Measurements from ENCODE around the gene DIABLO.
"Not testable (repeated sequence)": the region's sequence is repeated elsewhere in the genome, so short reads cannot be mapped to it uniquely, and the experiment has no call there.

DIABLO gene

GRCh38 chr12:122190842-122191668 is 34.8 kb downstream of the DIABLO start:
- DNase-seq (ENCODE audit: extremely low read depth in 1 of 2, low read depth in 1 of 2), result peak; percentile 46 to 58

- no peak for DNase-seq (ENCODE audit: extremely low read depth in 1 of 2, low read depth in 1 of 2)
Observed at GRCh38 chr12:122189626-122190475, 36.0 kb downstream of the DIABLO start.

DNA sequence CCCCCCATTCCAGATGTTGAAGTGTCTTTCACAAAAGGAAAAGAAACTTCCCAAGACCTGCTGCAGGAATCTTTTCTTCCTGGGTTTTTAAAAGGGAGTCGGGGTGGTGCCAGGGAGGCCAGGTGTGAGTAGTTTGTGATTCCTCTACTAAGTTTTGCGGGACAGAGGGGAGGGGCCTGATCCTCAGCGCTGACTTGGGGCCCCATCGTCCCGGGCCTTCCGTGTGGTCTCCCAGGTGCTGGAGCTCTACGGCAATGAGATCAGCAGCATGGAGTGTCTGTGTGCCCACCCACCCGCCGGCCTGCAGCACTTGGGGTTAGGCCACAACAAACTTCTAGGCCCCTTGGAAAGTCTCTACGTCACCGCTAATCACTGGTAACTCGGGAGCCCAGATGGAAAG is 38.4 kb downstream of the DIABLO start:
- DNase-seq (ENCODE audit: extremely low read depth in 1 of 2, low read depth in 1 of 2), result no peak

- DNase-seq (ENCODE audit: extremely low read depth in 1 of 2, low read depth in 1 of 2), result no peak
Observed at GRCh38 chr12:122185494-122186082, 40.3 kb downstream of the DIABLO start.

GRCh38 chr12:122185079-122185478 is 40.8 kb downstream of the DIABLO start:
- no peak for DNase-seq (ENCODE audit: extremely low read depth in 1 of 2, low read depth in 1 of 2)

GRCh38 chr12:122184517-122184916 is 41.3 kb downstream of the DIABLO start:
- DNase-seq (ENCODE audit: extremely low read depth in 1 of 2, low read depth in 1 of 2), result no peak

DNA sequence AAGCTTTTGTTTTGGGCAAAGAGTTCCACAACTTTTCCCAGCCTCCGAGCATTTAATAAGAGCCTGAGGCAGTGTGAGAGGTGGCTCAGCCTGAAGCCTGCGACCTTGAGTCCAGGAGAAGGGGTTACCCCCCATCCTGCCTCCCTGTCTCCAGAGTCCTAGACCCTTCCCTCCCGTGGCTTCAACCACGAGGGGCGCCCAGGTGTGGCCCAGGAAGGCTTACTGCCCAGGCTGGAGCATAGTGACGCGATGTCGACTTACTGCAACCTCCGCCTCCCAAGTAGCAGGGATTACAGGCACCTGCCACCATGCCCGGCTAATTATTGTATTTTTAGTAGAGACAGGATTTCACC is 42.3 kb downstream of the DIABLO start:
- no peak for DNase-seq (ENCODE audit: extremely low read depth in 1 of 2, low read depth in 1 of 2)

- no peak for DNase-seq (ENCODE audit: extremely low read depth in 1 of 2, low read depth in 1 of 2)
Observed at GRCh38 chr12:122182887-122183587, 42.8 kb downstream of the DIABLO start, which contains the start of gene LRRC43. Gene LRRC43 (plus strand): TSS chr12:122183123. CDS start chr12:122183145, 22 bp downstream.

GRCh38 chr12:122176473-122176872 is 49.4 kb downstream of the DIABLO start:
- not testable (repeated sequence) for DNase-seq (ENCODE audit: extremely low read depth in 1 of 2, low read depth in 1 of 2)

- peak in 1 of 2 donors; percentile 64 for DNase-seq (ENCODE audit: extremely low read depth in 1 of 2, low read depth in 1 of 2)
Observed at GRCh38 chr12:122174155-122174845, 51.6 kb downstream of the DIABLO start, which contains the start of gene IL31. Gene IL31 (minus strand): TSS chr12:122174221. CDS start chr12:122174172, 49 bp downstream.

GRCh38 chr12:122172262-122172939 is 53.5 kb downstream of the DIABLO start:
- DNase-seq (ENCODE audit: extremely low read depth in 1 of 2, low read depth in 1 of 2), result no peak

DNA sequence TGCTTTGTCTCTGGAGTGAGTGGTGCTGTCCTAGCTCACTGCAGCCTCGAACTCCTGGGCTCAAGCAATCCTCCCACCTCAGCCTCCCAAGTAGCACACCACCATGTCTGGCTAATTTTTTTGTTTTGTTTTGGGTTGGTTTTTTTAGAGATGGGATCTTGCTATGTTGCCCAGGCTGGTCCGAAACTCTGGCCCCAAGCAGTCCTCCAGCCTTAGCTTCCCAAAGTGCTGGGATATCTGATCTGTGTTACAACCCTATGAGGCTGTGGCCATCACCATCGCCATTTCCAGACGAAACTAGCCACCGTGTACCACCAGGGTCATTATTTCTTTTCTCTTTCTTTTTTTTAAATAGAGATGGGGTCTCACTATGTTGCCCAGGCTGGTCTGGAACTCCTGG is 54.5 kb downstream of the DIABLO start:
- no peak for DNase-seq (ENCODE audit: extremely low read depth in 1 of 2, low read depth in 1 of 2)

- no peak for DNase-seq (ENCODE audit: extremely low read depth in 1 of 2, low read depth in 1 of 2)
Observed at GRCh38 chr12:122168492-122168891, 57.4 kb downstream of the DIABLO start.

GRCh38 chr12:122167356-122167925 is 58.4 kb downstream of the DIABLO start:
- no peak for DNase-seq (ENCODE audit: extremely low read depth in 1 of 2, low read depth in 1 of 2)

DNA sequence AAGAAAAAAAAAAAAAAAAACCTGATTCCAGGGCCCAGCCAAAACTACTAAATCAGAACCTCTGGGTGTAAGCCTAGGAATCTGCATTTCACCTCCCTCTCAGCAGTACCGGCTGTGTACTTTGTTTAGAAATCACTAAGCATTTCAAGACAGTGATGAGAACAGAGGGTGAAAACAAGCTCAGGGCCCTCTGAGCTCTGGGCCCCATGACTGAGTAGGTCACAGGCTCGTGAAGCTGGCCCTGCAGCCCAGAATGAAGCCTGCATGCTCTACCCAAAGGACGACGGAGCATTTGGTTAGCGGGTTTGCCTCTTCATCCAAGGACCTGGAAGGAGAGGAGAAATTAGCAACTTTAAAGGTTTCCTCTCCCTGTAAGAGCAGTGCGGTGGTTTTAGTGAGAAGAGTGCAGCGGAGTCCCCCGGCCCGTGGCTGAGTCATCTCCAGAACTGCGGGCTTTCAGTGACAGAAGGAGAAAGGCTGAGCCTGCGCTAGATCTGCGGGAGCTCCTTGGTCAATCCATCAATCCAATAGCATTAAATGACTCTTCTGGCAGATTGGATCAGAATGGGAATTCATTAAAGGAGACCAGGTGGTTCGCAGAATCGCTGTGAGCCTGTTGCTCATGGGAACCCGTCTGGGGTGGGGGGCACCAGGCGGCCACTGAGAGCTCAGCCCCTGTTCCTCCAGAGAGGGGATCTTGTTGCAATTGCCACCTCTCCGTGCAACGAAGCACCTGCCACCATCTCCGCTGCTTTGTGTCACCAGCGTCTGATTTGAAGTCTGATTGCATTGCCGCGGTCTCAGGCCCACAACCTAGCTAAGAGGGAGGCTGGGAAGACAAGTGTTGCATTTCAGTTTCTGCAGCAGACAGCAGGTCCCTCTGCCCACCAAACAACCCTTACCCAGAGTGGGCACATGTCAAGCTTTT is 59.2 kb downstream of the DIABLO start:
- peak; percentile 34 to 75 for DNase-seq (ENCODE audit: extremely low read depth in 1 of 2, low read depth in 1 of 2)

DNA sequence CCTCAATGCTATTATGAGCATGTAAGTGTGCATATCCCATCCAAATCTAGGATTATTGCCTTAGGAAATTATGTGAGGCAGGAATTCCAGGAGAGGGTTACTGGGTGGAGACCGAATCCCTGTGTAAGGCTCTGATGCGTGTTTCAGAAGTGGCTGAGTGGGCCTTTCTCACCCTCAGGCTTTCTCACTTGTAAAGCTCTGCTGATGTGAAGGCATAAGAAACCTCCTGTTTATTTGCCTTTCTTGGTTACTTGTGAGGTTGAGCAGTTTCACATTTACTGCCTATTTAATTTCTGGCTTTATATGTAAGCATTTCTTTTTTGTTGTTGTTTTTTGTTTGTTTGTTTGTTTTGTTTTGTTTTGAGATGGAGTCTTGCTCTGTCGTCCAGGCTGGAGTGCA is 62.9 kb downstream of the DIABLO start:
- no peak for DNase-seq (ENCODE audit: extremely low read depth in 1 of 2, low read depth in 1 of 2)

DNA sequence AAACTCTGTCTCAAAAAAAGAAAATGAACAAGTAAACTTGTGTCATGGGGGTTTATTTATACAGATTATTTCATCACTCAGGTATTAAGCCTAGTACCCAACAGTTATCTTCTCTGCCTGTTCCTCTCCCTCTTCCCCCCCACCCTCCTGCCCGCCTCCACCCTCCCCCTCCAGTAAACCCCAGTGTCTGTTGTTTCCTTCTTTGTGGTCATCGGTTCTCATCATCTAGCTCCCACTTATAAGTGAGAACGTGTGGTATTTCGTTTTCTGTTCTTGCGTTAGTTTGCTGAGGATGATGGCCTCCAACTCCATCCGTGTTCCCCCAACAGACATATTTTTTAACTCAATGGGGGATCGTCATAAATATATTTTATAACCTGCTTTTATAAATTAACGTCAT is 64.2 kb downstream of the DIABLO start:
- no peak for DNase-seq (ENCODE audit: extremely low read depth in 1 of 2, low read depth in 1 of 2)

GRCh38 chr12:122160761-122161160 is 65.1 kb downstream of the DIABLO start:
- DNase-seq (ENCODE audit: extremely low read depth in 1 of 2, low read depth in 1 of 2), result no peak
